ENCODE measurements around the gene HDGFL3.

Gene HDGFL3

GRCh38 chr15:83112233-83112955, 95.2 kb downstream of the HDGFL3 start (continued):
- TF ChIP-seq, protein P1, sequence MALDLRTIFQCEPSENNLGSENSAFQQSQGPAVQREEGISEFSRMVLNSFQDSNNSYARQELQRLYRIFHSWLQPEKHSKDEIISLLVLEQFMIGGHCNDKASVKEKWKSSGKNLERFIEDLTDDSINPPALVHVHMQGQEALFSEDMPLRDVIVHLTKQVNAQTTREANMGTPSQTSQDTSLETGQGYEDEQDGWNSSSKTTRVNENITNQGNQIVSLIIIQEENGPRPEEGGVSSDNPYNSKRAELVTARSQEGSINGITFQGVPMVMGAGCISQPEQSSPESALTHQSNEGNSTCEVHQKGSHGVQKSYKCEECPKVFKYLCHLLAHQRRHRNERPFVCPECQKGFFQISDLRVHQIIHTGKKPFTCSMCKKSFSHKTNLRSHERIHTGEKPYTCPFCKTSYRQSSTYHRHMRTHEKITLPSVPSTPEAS (tag by site-specific recombination; IDR thresholded peaks at IDR 0.05) = no peak
- TF ChIP-seq ZNF544 (tag by site-specific recombination; IDR thresholded peaks at IDR 0.05) = no peak
- no peak for TF ChIP-seq ZNF292 (tag by site-specific recombination; IDR thresholded peaks at IDR 0.05; ENCODE audit: borderline replicate concordance, low read depth)
- no peak for TF ChIP-seq ZFP3 (tag by site-specific recombination; IDR thresholded peaks at IDR 0.05; ENCODE audit: low read depth)
- TF ChIP-seq ZBTB1 (tag by site-specific recombination; IDR thresholded peaks at IDR 0.05) = no peak
- no peak for TF ChIP-seq ZNF777 (tag by site-specific recombination; IDR thresholded peaks at IDR 0.05; ENCODE audit: borderline replicate concordance)
- no peak for TF ChIP-seq ZBTB17 (tag by site-specific recombination; IDR thresholded peaks at IDR 0.05)
- TF ChIP-seq ZNF16 (tag by site-specific recombination; IDR thresholded peaks at IDR 0.05; ENCODE audit: low read depth) = no peak

DNA sequence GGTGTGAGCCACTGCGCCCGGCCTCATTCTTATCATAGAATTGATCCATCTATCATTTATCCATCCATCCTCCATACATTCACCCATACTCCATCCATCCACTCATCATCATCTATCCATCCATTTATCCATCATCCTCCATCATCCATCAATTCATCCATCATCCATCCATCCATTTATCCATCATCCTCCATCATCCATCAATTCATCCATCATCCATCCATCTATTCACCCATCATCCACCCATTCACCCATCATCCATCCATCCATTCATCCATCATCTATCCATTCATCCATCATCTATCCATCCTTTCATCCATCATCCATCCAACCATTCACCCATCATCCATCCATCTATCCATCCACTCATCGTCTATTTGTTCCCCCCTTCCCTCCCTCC, 96.5 kb downstream of the HDGFL3 start:
- Histone ChIP-seq H3K4me1 (ENCODE audit: control insufficient read depth, insufficient read depth, low read length) (no peaks in the 10 kb centered on the region; the same call in 1 of the 2 replicates), H3K4me3 (ENCODE audit: low read depth, low read length) (no peak overlapping the region), H3K9me3 (ENCODE audit: control insufficient read depth, insufficient read depth, low read depth, low read length) (no peaks in the 10 kb centered on the region), H3K36me3 (ENCODE audit: control insufficient read depth in 2 of 2, insufficient read depth in 1 of 2, low read length in 2 of 2) (peaks cover 0 to 4% of the 10 kb centered on the region in 2 experiments; a peak in 1 of 3 replicates), H3K27ac (ENCODE audit: extremely low read depth, low read depth, low read length) (no peak overlapping the region)
- POLR2A ChIA-PET = no interaction called here
- TF ChIP-seq ZNF23 (tag by site-specific recombination; IDR thresholded peaks at IDR 0.05; ENCODE audit: borderline replicate concordance) (no peak), ZNF473 (tag by site-specific recombination; IDR thresholded peaks at IDR 0.05) (0 out of 2 replicates have a peak, but pooled peaks have one; percentile 74), YY1 (tag by site-specific recombination; IDR thresholded peaks at IDR 0.05) (no peak), ZNF560 (tag by site-specific recombination; IDR thresholded peaks at IDR 0.05; ENCODE audit: borderline replicate concordance) (no peak), ZBTB17 (tag by site-specific recombination; IDR thresholded peaks at IDR 0.05) (peak; percentile 100), ZNF324 (tag by site-specific recombination; IDR thresholded peaks at IDR 0.05) (no peak), ZNF670 (tag by site-specific recombination; IDR thresholded peaks at IDR 0.05; ENCODE audit: low read depth) (no peak), ZNF544 (tag by site-specific recombination; IDR thresholded peaks at IDR 0.05) (no peak), ZNF366 (tag by site-specific recombination; conservative IDR thresholded peaks at IDR 0.05) (peak; percentile 99)
- CTCF ChIA-PET = no interaction called here

DNA sequence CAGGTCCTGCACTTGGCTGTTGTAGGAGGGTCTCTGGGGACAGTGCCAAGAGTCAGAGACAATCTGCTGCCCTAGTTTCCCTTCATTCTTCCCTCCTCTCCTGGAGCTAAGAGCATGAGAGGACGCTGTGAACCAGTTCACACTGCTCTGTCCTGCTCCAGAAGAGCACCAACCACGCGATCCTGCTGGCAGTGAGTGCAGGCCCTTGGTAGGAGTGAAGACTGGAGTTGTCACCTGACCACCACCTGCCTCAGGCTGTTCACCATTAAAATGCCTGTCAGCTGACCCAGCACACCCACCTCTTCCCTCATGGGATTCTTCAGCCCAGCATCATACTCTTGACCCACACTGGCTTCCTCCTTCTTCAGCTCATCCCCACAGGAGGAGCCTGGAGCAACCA, 97.2 kb downstream of the HDGFL3 start:
- Histone ChIP-seq H3K36me3 (ENCODE audit: control insufficient read depth in 2 of 2, insufficient read depth in 1 of 2, low read length in 2 of 2) (peaks cover 0 to 4% of the 10 kb centered on the region in 2 experiments; a peak in 1 of 3 replicates), H3K4me3 (ENCODE audit: low read depth, low read length) (no peak overlapping the region), H3K27ac (ENCODE audit: extremely low read depth, low read depth, low read length) (no peak overlapping the region), H3K4me1 (ENCODE audit: control insufficient read depth, insufficient read depth, low read length) (no peaks in the 10 kb centered on the region; the same call in 1 of the 2 replicates), H3K9me3 (ENCODE audit: control insufficient read depth, insufficient read depth, low read depth, low read length) (no peaks in the 10 kb centered on the region)
- no peak for TF ChIP-seq ZNF585B (tag by site-specific recombination; IDR thresholded peaks at IDR 0.05)
- TF ChIP-seq ZFHX2 (tag by site-specific recombination; conservative IDR thresholded peaks at IDR 0.05) = 0 out of 2 replicates have a peak, but pooled peaks have one; percentile 31
- ChIA-PET POLR2A (no interaction called here), CTCF (no interaction called here)

GRCh38 chr15:83109532-83109931, 98.1 kb downstream of the HDGFL3 start:
- H3K36me3 ChIP-seq (ENCODE audit: control insufficient read depth in 2 of 2, insufficient read depth in 1 of 2, low read length in 2 of 2) = peaks cover 0 to 4% of the 10 kb centered on the region in 2 experiments; a peak in 1 of 3 replicates
- TF ChIP-seq RBAK (tag by site-specific recombination; IDR thresholded peaks at IDR 0.05) = no peak
- TF ChIP-seq HOXD13 (CRISPR knock-in tag; IDR thresholded peaks at IDR 0.05; ENCODE audit: borderline replicate concordance) = no peak
- no peak for TF ChIP-seq IKZF3 (tag by site-specific recombination; IDR thresholded peaks at IDR 0.05)
- TF ChIP-seq, protein P2, sequence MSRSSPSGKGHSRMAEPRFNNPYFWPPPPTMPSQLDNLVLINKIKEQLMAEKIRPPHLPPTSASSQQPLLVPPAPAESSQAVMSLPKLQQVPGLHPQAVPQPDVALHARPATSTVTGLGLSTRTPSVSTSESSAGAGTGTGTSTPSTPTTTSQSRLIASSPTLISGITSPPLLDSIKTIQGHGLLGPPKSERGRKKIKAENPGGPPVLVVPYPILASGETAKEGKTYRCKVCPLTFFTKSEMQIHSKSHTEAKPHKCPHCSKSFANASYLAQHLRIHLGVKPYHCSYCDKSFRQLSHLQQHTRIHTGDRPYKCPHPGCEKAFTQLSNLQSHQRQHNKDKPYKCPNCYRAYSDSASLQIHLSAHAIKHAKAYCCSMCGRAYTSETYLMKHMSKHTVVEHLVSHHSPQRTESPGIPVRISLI (tag by site-specific recombination; IDR thresholded peaks at IDR 0.05) = no peak
- ChIA-PET POLR2A (no interaction called here), CTCF (no interaction called here)
- no peak overlapping the region for H3K4me3 ChIP-seq (ENCODE audit: low read depth, low read length)
- no peak overlapping the region for H3K27ac ChIP-seq (ENCODE audit: extremely low read depth, low read depth, low read length)
- H3K4me1 ChIP-seq (ENCODE audit: control insufficient read depth, insufficient read depth, low read length) = no peaks in the 10 kb centered on the region; the same call in 1 of the 2 replicates
- H3K9me3 ChIP-seq (ENCODE audit: control insufficient read depth, insufficient read depth, low read depth, low read length) = no peaks in the 10 kb centered on the region
